Parathyroid adenoma (tissue), 2 donors: ENCODE data around the gene DYNLRB1.
"Not testable (repeated sequence)": the region's sequence is repeated elsewhere in the genome, so short reads cannot be mapped to it uniquely, and the experiment has no call there.

ENCODE experiments used
- H2AFZ ChIP-seq: fragments of 300-600 bp; sonication (generic); one replicate; pipeline ENCODE4 v1.7.0; 2017; ENCODE audit warnings: antibody characterized with exemption, mild to moderate bottlenecking
- H3K27ac ChIP-seq: fragments of 300-600 bp; sonication (generic); one replicate; pipeline ENCODE4 v1.7.0; 2017
- H3K27me3 ChIP-seq: fragments of 300-600 bp; sonication (generic); one replicate; pipeline ENCODE4 v1.7.0; 2017; ENCODE audit warnings: low read length; ENCODE audit not compliant: control insufficient read depth, insufficient read depth
- H3K36me3 ChIP-seq: fragments of 300-600 bp; sonication (generic); one replicate; pipeline ENCODE4 v1.7.0; 2017; ENCODE audit warnings: low read length; ENCODE audit not compliant: control insufficient read depth, insufficient read depth
- H3K4me1 ChIP-seq: fragments of 300-600 bp; sonication (generic); one replicate; pipeline ENCODE4 v1.7.0; 2017; ENCODE audit warnings: control low read depth
- H3K4me2 ChIP-seq: fragments of 300-600 bp; sonication (generic); one replicate; pipeline ENCODE4 v1.7.0; 2017; ENCODE audit warnings: low read length
- H3K4me3 ChIP-seq: fragments of 300-600 bp; sonication (generic); one replicate; pipeline ENCODE4 v1.7.0; 2017; ENCODE audit warnings: low read depth, low read length
- H3K79me2 ChIP-seq: fragments of 300-600 bp; sonication (generic); one replicate; pipeline ENCODE4 v1.7.0; 2017; ENCODE audit warnings: control low read depth
- H3K9ac ChIP-seq: fragments of 300-600 bp; sonication (generic); one replicate; pipeline ENCODE4 v1.7.0; 2017; ENCODE audit warnings: mild to moderate bottlenecking
- H3K9me3 ChIP-seq: fragments of 300-600 bp; sonication (generic); one replicate; pipeline ENCODE4 v1.7.0; 2017; ENCODE audit warnings: low read length; ENCODE audit not compliant: control insufficient read depth
- CTCF ChIP-seq: fragments of 300-600 bp; sonication (generic); IDR thresholded peaks from one replicate; pipeline ENCODE4 v1.7.0; 2017; ENCODE audit warnings: antibody characterized with exemption, mild to moderate bottlenecking
- donor health status: primary hyperparathyroidism.

The DYNLRB1 gene

GRCh38 chr20:34512266-34512954, 3.8 kb upstream of the DYNLRB1 start:
- H2AFZ ChIP-seq: no peak overlapping the region
- no peak overlapping the region for H3K27ac ChIP-seq
- H3K4me3 ChIP-seq: no peak overlapping the region
- H3K9me3 ChIP-seq: no peaks in the 10 kb centered on the region
- TF ChIP-seq CTCF: no peak
- H3K36me3 ChIP-seq: no peaks in the 10 kb centered on the region
- peaks cover 3% of the 10 kb centered on the region for H3K4me1 ChIP-seq
- H3K4me2 ChIP-seq: no peak overlapping the region
- H3K79me2 ChIP-seq: peaks cover 6% of the 10 kb centered on the region
- no peaks in the 10 kb centered on the region for H3K27me3 ChIP-seq
- H3K9ac ChIP-seq: no peak overlapping the region

GRCh38 chr20:34512955-34513419, 3.2 kb upstream of the DYNLRB1 start:
- Histone ChIP-seq H3K36me3 (no peaks in the 10 kb centered on the region), H3K4me2 (no peak overlapping the region), H3K4me1 (peaks cover 3% of the 10 kb centered on the region), H3K9me3 (no peaks in the 10 kb centered on the region), H3K79me2 (peaks cover 11% of the 10 kb centered on the region), H2AFZ (no peak overlapping the region), H3K9ac (no peak overlapping the region), H3K4me3 (no peak overlapping the region), H3K27me3 (no peaks in the 10 kb centered on the region), H3K27ac (no peak overlapping the region)
- TF ChIP-seq CTCF: no peak

- H3K4me3 ChIP-seq, H3K4me2 ChIP-seq, H3K9ac ChIP-seq, H3K27me3 ChIP-seq, H2AFZ ChIP-seq, H3K4me1 ChIP-seq, H3K27ac ChIP-seq, H3K36me3 ChIP-seq, H3K9me3 ChIP-seq: not testable (repeated sequence)
- peaks cover 22% of the 10 kb centered on the region for H3K79me2 ChIP-seq
Measured at GRCh38 chr20:34514034-34514433, 2.2 kb upstream of the DYNLRB1 start.

- no peaks in the 10 kb centered on the region for H3K27me3 ChIP-seq
- peak overlapping the region; percentile 95 for H3K4me3 ChIP-seq
- H3K9ac ChIP-seq: no peak overlapping the region
- H3K36me3 ChIP-seq: no peaks in the 10 kb centered on the region
- peak overlapping the region; percentile 86 for H3K27ac ChIP-seq
- H3K79me2 ChIP-seq: peaks cover 27% of the 10 kb centered on the region
- H3K4me2 ChIP-seq: peak overlapping the region; percentile 89
- H3K9me3 ChIP-seq: no peaks in the 10 kb centered on the region
- H2AFZ ChIP-seq: peak overlapping the region; percentile 90
- H3K4me1 ChIP-seq: peaks cover 3% of the 10 kb centered on the region
- TF ChIP-seq CTCF: no peak
Measured at GRCh38 chr20:34514897-34515483, 1.2 kb upstream of the DYNLRB1 start.

GRCh38 chr20:34515484-34516246, 557 bp upstream of the DYNLRB1 start:
- no peak for TF ChIP-seq CTCF
- peaks cover 3% of the 10 kb centered on the region for H3K4me1 ChIP-seq
- H3K27me3 ChIP-seq: no peaks in the 10 kb centered on the region
- H3K9me3 ChIP-seq: no peaks in the 10 kb centered on the region
- peak overlapping the region; percentile 90 for H2AFZ ChIP-seq
- no peaks in the 10 kb centered on the region for H3K36me3 ChIP-seq
- peak overlapping the region; percentile 86 for H3K27ac ChIP-seq
- H3K4me3 ChIP-seq: peak overlapping the region; percentile 95
- no peak overlapping the region for H3K9ac ChIP-seq
- peaks cover 30% of the 10 kb centered on the region for H3K79me2 ChIP-seq
- peak overlapping the region; percentile 89 for H3K4me2 ChIP-seq
